A375 (cell line): Measurements from ENCODE around the gene FMN2. TPM values are rescaled to one million over a fixed set of nuclear protein-coding genes. Genes with fewer than 3 reads are reported as not detected.

ENCODE experiments used
- small RNA-seq: library from RNA; depleted of rRNA; stranded (forward); fragments of <200 nt; gene quantifications from one replicate; pipeline ENCODE3, GENCODE V24; 2014
- total RNA-seq: library from RNA; depleted of rRNA; stranded (reverse); fragments of >200 nt; shearing (Covaris generic); gene quantifications from 2 replicates; pipeline ENCODE4 v1.2.3, GENCODE V29; 2014; rRNA removed

The FMN2 gene
- 2.5 and 2.6 TPM in 2 replicates for total RNA-seq

DNA sequence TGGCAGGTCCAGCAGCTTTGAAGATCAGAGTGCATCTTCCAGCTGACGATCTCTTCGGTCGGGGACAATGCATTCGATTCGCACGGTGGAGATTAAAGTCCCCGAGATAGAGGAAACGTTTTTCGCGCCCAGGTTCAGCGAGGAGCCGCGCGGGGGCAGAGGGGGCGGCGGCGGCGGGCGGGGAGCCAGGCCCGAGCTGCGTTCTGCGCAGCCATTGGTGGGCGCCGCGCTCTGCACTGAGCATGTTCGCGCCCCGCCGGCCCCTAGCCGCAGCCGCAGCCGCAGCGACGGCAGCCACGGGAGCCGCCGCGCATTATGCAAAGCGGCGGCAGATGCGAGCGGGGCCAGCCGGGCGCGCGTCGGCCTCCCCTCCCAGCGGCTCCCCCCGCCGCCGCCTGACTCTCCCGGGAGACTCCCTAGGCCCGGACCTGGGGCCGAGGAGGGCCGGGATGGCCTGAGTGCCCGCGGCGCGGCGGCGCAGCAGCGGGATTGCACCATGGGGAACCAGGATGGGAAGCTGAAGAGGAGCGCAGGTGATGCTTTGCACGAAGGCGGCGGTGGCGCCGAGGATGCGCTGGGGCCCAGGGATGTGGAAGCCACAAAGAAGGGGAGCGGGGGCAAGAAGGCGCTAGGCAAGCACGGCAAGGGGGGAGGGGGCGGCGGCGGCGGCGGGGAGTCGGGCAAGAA lies at the start of gene FMN2:
FMN2 (plus strand) TSS at position 270 of the 687 bp plus-strand sequence; CDS start at position 497, 227 bp downstream.

Small RNA genes within 50 kb of the gene (small RNA-seq; reads per million reads assigned to genes)
- gene RF00019 = not detected
